Parathyroid adenoma (tissue), 2 donors: ENCODE measurements around the gene NOP56.
A peak's percentile ranks its signal among the peaks of the same experiment; 100 is the strongest.

Experiments used
- H2AFZ ChIP-seq: fragments of 300-600 bp; sonication (generic); one replicate; pipeline ENCODE4 v1.7.0; 2017; ENCODE audit warnings: antibody characterized with exemption, mild to moderate bottlenecking
- H3K27ac ChIP-seq: fragments of 300-600 bp; sonication (generic); one replicate; pipeline ENCODE4 v1.7.0; 2017
- H3K27me3 ChIP-seq: fragments of 300-600 bp; sonication (generic); one replicate; pipeline ENCODE4 v1.7.0; 2017; ENCODE audit warnings: low read length; ENCODE audit not compliant: control insufficient read depth, insufficient read depth
- H3K36me3 ChIP-seq: fragments of 300-600 bp; sonication (generic); one replicate; pipeline ENCODE4 v1.7.0; 2017; ENCODE audit warnings: low read length; ENCODE audit not compliant: control insufficient read depth, insufficient read depth
- H3K4me1 ChIP-seq: fragments of 300-600 bp; sonication (generic); one replicate; pipeline ENCODE4 v1.7.0; 2017; ENCODE audit warnings: control low read depth
- H3K4me2 ChIP-seq: fragments of 300-600 bp; sonication (generic); one replicate; pipeline ENCODE4 v1.7.0; 2017; ENCODE audit warnings: low read length
- H3K4me3 ChIP-seq: fragments of 300-600 bp; sonication (generic); one replicate; pipeline ENCODE4 v1.7.0; 2017; ENCODE audit warnings: low read depth, low read length
- H3K79me2 ChIP-seq: fragments of 300-600 bp; sonication (generic); one replicate; pipeline ENCODE4 v1.7.0; 2017; ENCODE audit warnings: control low read depth
- H3K9ac ChIP-seq: fragments of 300-600 bp; sonication (generic); one replicate; pipeline ENCODE4 v1.7.0; 2017; ENCODE audit warnings: mild to moderate bottlenecking
- H3K9me3 ChIP-seq: fragments of 300-600 bp; sonication (generic); one replicate; pipeline ENCODE4 v1.7.0; 2017; ENCODE audit warnings: low read length; ENCODE audit not compliant: control insufficient read depth
- CTCF ChIP-seq: fragments of 300-600 bp; sonication (generic); IDR thresholded peaks from one replicate; pipeline ENCODE4 v1.7.0; 2017; ENCODE audit warnings: antibody characterized with exemption, mild to moderate bottlenecking
- donor health status: primary hyperparathyroidism.

Gene NOP56

DNA sequence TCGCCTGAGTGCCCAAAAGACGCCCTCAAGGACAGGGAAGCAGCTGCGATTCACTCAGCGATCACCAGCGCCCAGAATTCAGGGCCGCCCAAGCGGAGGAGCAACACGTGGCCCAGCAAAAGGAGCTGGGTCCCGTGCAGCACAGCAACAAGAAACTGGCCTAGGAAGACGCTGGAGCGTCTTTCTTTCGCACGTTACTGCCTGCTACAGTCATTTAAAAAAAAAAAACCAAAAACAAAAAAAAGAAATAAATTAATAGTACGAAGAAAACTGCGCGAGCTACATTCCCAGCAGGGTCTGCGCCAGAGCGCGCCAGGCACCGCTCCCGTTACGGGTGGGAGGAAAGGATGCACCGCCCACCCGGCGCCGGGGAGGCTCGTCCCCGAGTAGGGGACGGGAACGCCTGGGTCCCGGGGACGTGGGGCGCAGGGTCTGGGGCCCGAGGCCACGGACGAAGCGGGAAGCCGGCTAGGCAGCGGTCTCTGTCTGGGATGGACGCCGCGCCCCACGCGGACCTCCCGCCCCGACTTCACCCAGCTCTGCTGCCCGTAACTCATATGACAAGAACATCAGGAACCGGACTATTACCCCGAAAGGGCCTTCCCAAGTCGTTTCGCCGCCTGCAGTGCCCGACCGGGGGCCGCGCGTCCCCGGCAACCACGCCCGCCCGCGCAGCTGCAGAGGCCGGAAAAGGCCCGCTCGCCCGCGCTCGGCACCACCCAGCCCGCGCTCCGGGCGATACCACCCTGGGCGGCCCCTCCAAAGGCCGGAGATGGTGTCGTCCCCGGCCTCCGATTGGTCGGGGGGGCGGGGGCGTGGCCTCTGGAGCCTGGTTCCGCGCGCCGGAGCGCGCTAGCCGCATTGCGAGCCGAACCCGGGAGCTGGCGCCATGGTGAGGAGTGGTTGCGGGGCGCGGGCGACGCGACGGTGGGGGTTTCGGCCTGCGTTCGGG, at the start of gene NOP56:
Gene NOP56 (plus strand): TSS at position 861 of the 952 bp plus-strand sequence. CDS start 29 bp downstream, at position 890.
- Histone ChIP-seq H3K4me3 (peak within 1 kb of the TSS; percentile 87), H3K36me3 (no peaks in the 10 kb centered on the region), H3K4me2 (peak within 1 kb of the TSS; percentile 97), H3K4me1 (peaks cover 5% of the 10 kb centered on the region), H3K79me2 (peaks cover 8% of the 10 kb centered on the region), H3K9me3 (no peaks in the 10 kb centered on the region), H2AFZ (peak within 1 kb of the TSS; percentile 99), H3K27me3 (no peaks in the 10 kb centered on the region), H3K9ac (peak within 1 kb of the TSS; percentile 50), H3K27ac (peak within 1 kb of the TSS; percentile 83)
- TF ChIP-seq CTCF, result no peak

DNA sequence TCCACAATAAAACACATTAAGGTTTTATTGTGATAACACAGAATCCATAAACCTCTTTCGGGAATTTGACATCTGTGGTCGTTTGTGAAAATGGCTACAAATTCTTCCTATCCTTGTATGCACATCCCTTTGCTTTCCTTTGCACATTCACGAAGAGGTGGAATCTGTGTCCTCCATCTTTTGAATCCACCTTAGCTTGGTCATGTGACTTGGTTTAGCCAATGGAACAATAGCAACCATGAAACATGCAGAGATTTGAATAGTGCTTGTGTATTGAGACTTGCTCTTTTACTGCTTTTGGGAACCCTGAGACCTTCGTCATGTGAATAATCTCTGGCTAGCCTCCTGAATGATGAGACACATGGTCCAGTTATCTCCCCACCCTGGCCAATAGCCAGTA, 49.7 kb upstream of the NOP56 start:
- Histone ChIP-seq H3K36me3 (no peaks in the 10 kb centered on the region), H3K27ac (no peak overlapping the region), H3K9me3 (no peaks in the 10 kb centered on the region), H3K4me3 (no peak overlapping the region), H3K79me2 (no peaks in the 10 kb centered on the region), H2AFZ (no peak overlapping the region), H3K4me1 (no peaks in the 10 kb centered on the region), H3K27me3 (no peaks in the 10 kb centered on the region), H3K4me2 (no peak overlapping the region), H3K9ac (no peak overlapping the region)
- TF ChIP-seq CTCF, result no peak

DNA sequence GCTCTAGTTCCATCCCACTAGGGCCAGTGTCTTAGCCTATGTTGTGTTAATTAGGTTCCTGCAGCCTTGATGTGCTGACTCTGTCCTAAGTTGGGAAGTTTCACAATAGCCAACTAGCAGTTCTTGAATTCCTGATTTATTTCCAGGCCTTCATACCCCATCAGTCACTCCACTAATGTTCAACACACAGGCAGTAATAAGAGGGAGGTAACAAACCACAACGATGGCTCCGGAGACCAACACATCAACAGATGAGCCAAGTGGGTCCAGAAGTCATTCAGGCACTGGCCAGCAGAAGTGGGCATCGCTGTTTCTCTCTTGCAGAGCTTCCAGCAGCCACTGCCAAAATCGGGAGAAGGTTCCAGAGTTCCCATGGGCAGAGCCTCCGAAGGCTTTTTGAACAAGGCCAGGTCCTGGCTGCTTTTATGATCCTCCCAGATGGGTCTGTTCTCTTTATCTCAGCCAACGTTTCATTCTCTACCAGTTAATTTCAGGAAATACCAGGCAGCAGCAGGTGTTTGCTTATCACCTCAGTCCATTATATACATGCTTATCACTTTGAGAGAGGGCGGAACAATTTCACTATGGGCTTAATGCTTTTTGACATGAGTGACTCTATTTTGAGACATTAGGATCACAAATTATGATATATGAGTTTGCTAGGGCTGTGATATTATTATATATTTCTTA, 48.5 kb upstream of the NOP56 start:
- no peak overlapping the region for H3K9ac ChIP-seq
- H3K4me2 ChIP-seq, result no peak overlapping the region
- H3K4me1 ChIP-seq, result no peaks in the 10 kb centered on the region
- H3K27ac ChIP-seq, result no peak overlapping the region
- TF ChIP-seq CTCF, result no peak
- H2AFZ ChIP-seq, result no peak overlapping the region
- H3K27me3 ChIP-seq, result no peaks in the 10 kb centered on the region
- no peak overlapping the region for H3K4me3 ChIP-seq
- no peaks in the 10 kb centered on the region for H3K36me3 ChIP-seq
- no peaks in the 10 kb centered on the region for H3K79me2 ChIP-seq
- H3K9me3 ChIP-seq, result no peaks in the 10 kb centered on the region

DNA sequence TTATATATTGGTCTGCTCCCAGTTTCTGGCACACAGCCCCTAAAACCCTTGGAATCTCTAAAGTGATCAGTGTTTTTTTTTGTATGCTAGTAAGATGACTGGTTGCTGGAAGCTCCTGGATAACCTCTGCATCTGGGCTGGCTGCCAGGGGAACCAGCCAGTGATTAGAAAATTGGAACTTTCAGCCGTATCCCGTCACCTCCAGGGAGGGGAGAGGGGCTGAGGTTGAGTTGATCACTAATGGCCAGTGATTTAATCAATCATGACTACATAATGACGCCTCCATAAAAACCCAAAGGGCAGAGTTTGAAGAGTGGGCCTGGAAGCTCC, 48.0 kb upstream of the NOP56 start:
- Histone ChIP-seq H2AFZ (no peak overlapping the region), H3K27ac (no peak overlapping the region), H3K36me3 (no peaks in the 10 kb centered on the region), H3K4me1 (no peaks in the 10 kb centered on the region), H3K27me3 (no peaks in the 10 kb centered on the region), H3K79me2 (no peaks in the 10 kb centered on the region), H3K4me2 (no peak overlapping the region), H3K9me3 (no peaks in the 10 kb centered on the region), H3K4me3 (no peak overlapping the region), H3K9ac (no peak overlapping the region)
- no peak for TF ChIP-seq CTCF
